Esophagus squamous epithelium (tissue), 4 donors: ENCODE results near the gene TOMM22.

Experiments used
- CTCF ChIP-seq, 6 experiments: fragments of 450-650 bp in 4 of 6; fragments of 200-600 bp in 2 of 6; sonication (generic) in 2 of 6; IDR thresholded peaks; one replicate each; pipeline ENCODE4 v1.5.1; 2016 to 2019; ENCODE audit warnings: antibody characterized with exemption in 6 of 6, mild to moderate bottlenecking in 4 of 6, moderate library complexity in 4 of 6
- POLR2A ChIP-seq, 4 donors: fragments of 450-650 bp; IDR thresholded peaks; one replicate each; pipeline ENCODE4 v1.6.1; 2017; ENCODE audit warnings: antibody characterized with exemption in 4 of 4, mild to moderate bottlenecking in 4 of 4, moderate library complexity in 3 of 4

- TF ChIP-seq POLR2A (IDR thresholded peaks at IDR 0.05) (no peak), CTCF (IDR thresholded peaks at IDR 0.05) (no peak)
Measured at GRCh38 chr22:38719196-38719595, 37.4 kb downstream of the TOMM22 start.
